ENCODE data around the gene SETSIP. TPM values are rescaled to one million over a fixed set of nuclear protein-coding genes. Genes with fewer than 3 reads are reported as not detected.

SETSIP gene
- total and polyA plus RNA-seq, 2 experiments from 2014 or later = not detected

GRCh38 chr1:92095874-92096273 lies 20.7 kb upstream of the SETSIP start:
- H3K9me3 ChIP-seq (ENCODE audit: low read depth) = no peaks in the 10 kb centered on the region
- no peaks in the 10 kb centered on the region for H3K79me2 ChIP-seq
- H3K4me1 ChIP-seq (ENCODE audit: insufficient read depth) = no peaks in the 10 kb centered on the region
- WGBS (ENCODE audit: low lambda C conversion rate, missing lambda C conversion rate) = 91% methylated on average over 5 of the region's 5 CpGs
- no peaks in the 10 kb centered on the region for H3K27me3 ChIP-seq
- H3K4me2 ChIP-seq = no peak overlapping the region
- TF ChIP-seq EZH2phosphoT487 (IDR thresholded peaks at IDR 0.05; ENCODE audit: low read depth, severe bottlenecking, unreplicated experiment) = no peak
- TF ChIP-seq EZH2 (IDR thresholded peaks at IDR 0.05; ENCODE audit: borderline replicate concordance) = no peak
- TF ChIP-seq, protein P1, sequence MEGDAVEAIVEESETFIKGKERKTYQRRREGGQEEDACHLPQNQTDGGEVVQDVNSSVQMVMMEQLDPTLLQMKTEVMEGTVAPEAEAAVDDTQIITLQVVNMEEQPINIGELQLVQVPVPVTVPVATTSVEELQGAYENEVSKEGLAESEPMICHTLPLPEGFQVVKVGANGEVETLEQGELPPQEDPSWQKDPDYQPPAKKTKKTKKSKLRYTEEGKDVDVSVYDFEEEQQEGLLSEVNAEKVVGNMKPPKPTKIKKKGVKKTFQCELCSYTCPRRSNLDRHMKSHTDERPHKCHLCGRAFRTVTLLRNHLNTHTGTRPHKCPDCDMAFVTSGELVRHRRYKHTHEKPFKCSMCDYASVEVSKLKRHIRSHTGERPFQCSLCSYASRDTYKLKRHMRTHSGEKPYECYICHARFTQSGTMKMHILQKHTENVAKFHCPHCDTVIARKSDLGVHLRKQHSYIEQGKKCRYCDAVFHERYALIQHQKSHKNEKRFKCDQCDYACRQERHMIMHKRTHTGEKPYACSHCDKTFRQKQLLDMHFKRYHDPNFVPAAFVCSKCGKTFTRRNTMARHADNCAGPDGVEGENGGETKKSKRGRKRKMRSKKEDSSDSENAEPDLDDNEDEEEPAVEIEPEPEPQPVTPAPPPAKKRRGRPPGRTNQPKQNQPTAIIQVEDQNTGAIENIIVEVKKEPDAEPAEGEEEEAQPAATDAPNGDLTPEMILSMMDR (IDR thresholded peaks at IDR 0.05; ENCODE audit: poor library complexity) = no peak
- H3K36me3 ChIP-seq (replicated peaks; ENCODE audit: insufficient read depth, low read depth) = no peaks in the 10 kb centered on the region
- H3K9me2 ChIP-seq (replicated peaks; ENCODE audit: insufficient read depth) = no peaks in the 10 kb centered on the region
- H2AFZ ChIP-seq = no peak overlapping the region
- no peak overlapping the region for H3K27ac ChIP-seq
- no peak for DNase-seq (ENCODE audit: low spot score)
- no peak overlapping the region for H3K4me3 ChIP-seq
- H4K20me1 ChIP-seq (ENCODE audit: insufficient read depth, poor library complexity, severe bottlenecking) = no peaks in the 10 kb centered on the region

GRCh38 chr1:92094595-92094994 lies 19.4 kb upstream of the SETSIP start:
- TF ChIP-seq, protein P1 (IDR thresholded peaks at IDR 0.05; ENCODE audit: poor library complexity) = no peak
- TF ChIP-seq EZH2phosphoT487 (IDR thresholded peaks at IDR 0.05; ENCODE audit: low read depth, severe bottlenecking, unreplicated experiment) = no peak
- no peak for TF ChIP-seq EZH2 (IDR thresholded peaks at IDR 0.05; ENCODE audit: borderline replicate concordance)
- no peak for DNase-seq (ENCODE audit: low spot score)
- Histone ChIP-seq H3K4me2 (no peak overlapping the region), H3K4me3 (no peak overlapping the region), H3K4me1 (ENCODE audit: insufficient read depth) (no peaks in the 10 kb centered on the region), H3K9me3 (ENCODE audit: low read depth) (no peaks in the 10 kb centered on the region), H4K20me1 (ENCODE audit: insufficient read depth, poor library complexity, severe bottlenecking) (no peaks in the 10 kb centered on the region), H3K36me3 (replicated peaks; ENCODE audit: insufficient read depth, low read depth) (no peaks in the 10 kb centered on the region), H2AFZ (no peak overlapping the region), H3K79me2 (no peaks in the 10 kb centered on the region), H3K9me2 (replicated peaks; ENCODE audit: insufficient read depth) (no peaks in the 10 kb centered on the region), H3K27ac (no peak overlapping the region), H3K27me3 (no peaks in the 10 kb centered on the region)
- whole genome bisulfite sequencing (ENCODE audit: low lambda C conversion rate, missing lambda C conversion rate) = 64% methylated on average over 1 of the region's 1 CpG

- no peaks in the 10 kb centered on the region for H3K79me2 ChIP-seq
- no peaks in the 10 kb centered on the region for H3K9me3 ChIP-seq (ENCODE audit: low read depth)
- H3K27ac ChIP-seq = no peak overlapping the region
- TF ChIP-seq, protein P1 (IDR thresholded peaks at IDR 0.05; ENCODE audit: poor library complexity) = no peak
- TF ChIP-seq EZH2phosphoT487 (IDR thresholded peaks at IDR 0.05; ENCODE audit: low read depth, severe bottlenecking, unreplicated experiment) (no peak), EZH2 (IDR thresholded peaks at IDR 0.05; ENCODE audit: borderline replicate concordance) (no peak)
- H4K20me1 ChIP-seq (ENCODE audit: insufficient read depth, poor library complexity, severe bottlenecking) = no peaks in the 10 kb centered on the region
- H3K9me2 ChIP-seq (replicated peaks; ENCODE audit: insufficient read depth) = no peaks in the 10 kb centered on the region
- no peaks in the 10 kb centered on the region for H3K4me1 ChIP-seq (ENCODE audit: insufficient read depth)
- no peak for DNase-seq (ENCODE audit: low spot score)
- H3K27me3 ChIP-seq = no peaks in the 10 kb centered on the region
- no peak overlapping the region for H3K4me2 ChIP-seq
- H2AFZ ChIP-seq = no peak overlapping the region
- WGBS (ENCODE audit: low lambda C conversion rate, missing lambda C conversion rate) = 73% methylated on average over 2 of the region's 2 CpGs
- H3K36me3 ChIP-seq (replicated peaks; ENCODE audit: insufficient read depth, low read depth) = no peaks in the 10 kb centered on the region
- no peak overlapping the region for H3K4me3 ChIP-seq
These were observed 18.9 kb upstream of the SETSIP start for GRCh38 chr1:92094090-92094489.

- Histone ChIP-seq H4K20me1 (ENCODE audit: insufficient read depth, poor library complexity, severe bottlenecking) (no peaks in the 10 kb centered on the region), H3K4me3 (no peak overlapping the region), H3K36me3 (replicated peaks; ENCODE audit: insufficient read depth, low read depth) (no peaks in the 10 kb centered on the region), H3K4me1 (ENCODE audit: insufficient read depth) (no peaks in the 10 kb centered on the region), H3K79me2 (no peaks in the 10 kb centered on the region), H3K9me3 (ENCODE audit: low read depth) (no peaks in the 10 kb centered on the region), H3K27me3 (no peaks in the 10 kb centered on the region), H3K4me2 (no peak overlapping the region), H3K27ac (no peak overlapping the region), H3K9me2 (replicated peaks; ENCODE audit: insufficient read depth) (no peaks in the 10 kb centered on the region), H2AFZ (no peak overlapping the region)
- no peak for TF ChIP-seq EZH2phosphoT487 (IDR thresholded peaks at IDR 0.05; ENCODE audit: low read depth, severe bottlenecking, unreplicated experiment)
- TF ChIP-seq, protein P1 (IDR thresholded peaks at IDR 0.05; ENCODE audit: poor library complexity) = no peak
- no peak for TF ChIP-seq EZH2 (IDR thresholded peaks at IDR 0.05; ENCODE audit: borderline replicate concordance)
- no peak for DNase-seq (ENCODE audit: low spot score)
- WGBS (ENCODE audit: low lambda C conversion rate, missing lambda C conversion rate) = 98% methylated on average over 5 of the region's 5 CpGs
These were observed 16.4 kb upstream of the SETSIP start for GRCh38 chr1:92091625-92092024.
